GM21367 (cell line): ENCODE results near the gene NBPF1.
"Not testable (repeated sequence)": the region's sequence is repeated elsewhere in the genome, so short reads cannot be mapped to it uniquely, and the experiment has no call there.

ENCODE experiments used
- ATAC-seq: cut with Tn5 transposase; IDR thresholded peaks from one replicate; pipeline ENCODE4 v1.9.1; 2021; ENCODE audit not compliant: unreplicated experiment

Gene NBPF1

DNA sequence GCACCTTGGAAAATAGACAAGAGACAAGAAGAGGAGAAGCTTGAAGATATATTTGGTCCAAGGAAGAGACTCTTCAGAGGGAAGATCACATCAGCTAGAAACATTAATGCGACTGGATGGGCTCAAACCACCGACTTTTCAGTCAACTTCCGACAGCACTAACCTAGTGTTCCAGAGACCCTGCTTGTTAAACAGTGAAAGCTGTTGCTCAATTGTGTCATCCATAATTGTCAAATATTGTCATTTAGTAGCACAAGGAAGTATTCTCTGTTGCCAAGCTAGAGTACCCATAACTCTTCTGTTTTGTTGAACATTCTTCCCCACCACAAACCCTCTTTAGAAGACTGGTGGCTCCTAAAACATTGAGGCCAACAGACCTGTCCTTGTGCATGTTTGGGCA lies 56.3 kb downstream of the NBPF1 start:
- ATAC-seq = not testable (repeated sequence)

DNA sequence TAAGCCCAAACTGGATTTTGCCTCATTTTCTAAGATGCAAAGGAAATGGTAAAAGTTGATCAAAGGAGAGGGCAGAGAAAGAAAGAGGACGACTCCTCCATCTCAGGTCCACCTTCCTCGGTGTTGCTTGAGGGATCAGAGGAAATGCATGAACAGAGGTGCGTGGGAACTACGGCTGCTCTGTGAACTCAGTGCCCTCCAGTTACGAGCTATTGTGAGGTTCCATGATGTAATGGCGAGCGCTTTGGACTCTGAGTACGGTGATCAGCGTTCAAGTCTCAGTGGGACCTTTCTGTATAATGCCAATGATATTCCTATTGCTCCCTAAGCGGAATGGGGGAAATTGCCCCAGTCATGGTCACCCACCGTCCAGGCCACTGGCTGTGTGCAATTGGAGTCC lies 60.1 kb downstream of the NBPF1 start:
- ATAC-seq = not testable (repeated sequence)

DNA sequence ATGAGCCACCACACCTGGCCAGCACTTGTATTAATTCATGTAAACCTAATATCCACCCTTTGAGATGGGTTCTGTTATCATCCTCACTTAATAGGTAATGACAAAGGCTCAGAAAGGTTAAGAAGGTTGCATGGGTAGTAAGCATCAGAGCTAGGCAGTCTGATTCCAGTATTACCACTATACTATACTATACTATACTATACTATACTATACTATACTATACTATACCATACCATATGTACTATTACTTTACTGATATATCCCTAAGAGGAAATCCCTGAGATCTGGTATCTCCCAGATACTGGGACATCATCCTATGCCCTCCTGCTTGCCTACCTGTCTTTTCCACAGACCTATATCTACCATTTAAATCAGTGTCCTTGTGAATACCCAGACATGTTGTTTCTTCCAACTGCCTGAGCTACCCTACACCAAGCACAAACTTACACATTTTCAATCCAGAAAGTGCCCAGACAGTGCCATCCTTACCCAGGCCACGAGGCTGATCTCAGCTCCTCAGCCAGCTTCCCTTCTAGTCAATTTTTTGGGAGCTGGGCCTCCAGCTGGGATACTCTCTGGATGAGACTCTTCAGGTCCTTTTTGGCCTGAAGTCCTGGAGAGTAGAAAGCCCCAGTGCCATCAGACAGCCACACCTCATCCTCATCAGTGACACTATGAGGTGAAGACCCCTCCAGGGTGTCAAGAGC lies 63.0 kb downstream of the NBPF1 start:
- ATAC-seq = not testable (repeated sequence)

DNA sequence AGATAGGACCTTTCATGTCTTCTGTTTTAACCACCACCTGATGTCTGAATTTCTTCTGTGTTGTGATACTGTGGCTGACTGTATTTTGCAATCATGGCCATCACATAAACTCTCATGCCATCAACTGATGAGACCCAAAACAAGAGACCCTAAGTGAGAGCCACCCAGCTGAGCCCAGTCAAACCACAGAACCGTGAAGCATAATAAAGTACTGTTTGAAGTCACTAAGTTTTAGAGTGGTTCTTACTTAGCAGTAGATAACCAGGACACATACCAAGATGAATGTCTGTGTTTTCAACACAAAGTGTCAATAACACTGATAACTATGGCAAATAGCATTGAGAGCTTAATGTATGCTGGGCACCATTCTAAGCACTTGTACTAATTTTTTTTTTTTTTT lies 63.8 kb downstream of the NBPF1 start:
- ATAC-seq = not testable (repeated sequence)

DNA sequence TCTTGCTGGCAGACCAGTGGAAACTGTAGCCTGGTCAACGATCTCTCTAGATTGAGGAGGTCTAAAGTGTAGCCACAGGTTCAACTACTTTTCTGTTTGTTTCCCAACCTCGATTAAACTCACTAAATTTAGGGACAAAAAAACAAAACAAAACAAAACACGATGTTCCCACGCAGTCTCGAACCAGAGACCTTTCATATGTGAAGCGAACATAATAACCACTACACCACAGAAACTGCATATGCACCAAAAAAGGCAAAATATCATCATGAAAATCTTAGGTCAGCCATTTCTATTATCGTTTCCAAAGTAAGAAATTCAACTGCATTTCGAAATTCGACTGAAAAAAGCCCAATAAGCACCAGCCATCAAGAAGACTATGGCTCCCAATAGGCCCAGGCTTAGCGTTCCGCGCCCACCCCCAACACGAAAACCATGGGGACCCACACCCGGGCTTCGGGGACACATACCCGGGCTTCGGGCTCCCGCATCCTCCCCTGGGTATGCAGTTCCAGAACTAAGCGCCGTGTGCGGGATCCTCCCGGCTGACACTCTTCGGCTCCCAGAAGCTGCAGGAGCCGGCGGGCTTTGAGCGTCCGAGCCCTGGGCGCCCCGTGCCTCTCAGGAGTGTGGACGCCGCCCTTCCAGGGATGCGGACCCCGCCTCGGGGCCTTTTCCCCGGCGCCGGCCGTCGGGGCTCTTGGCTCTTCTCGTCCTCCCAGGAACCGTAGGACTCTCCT lies 65.7 kb downstream of the NBPF1 start:
- not testable (repeated sequence) for ATAC-seq

DNA sequence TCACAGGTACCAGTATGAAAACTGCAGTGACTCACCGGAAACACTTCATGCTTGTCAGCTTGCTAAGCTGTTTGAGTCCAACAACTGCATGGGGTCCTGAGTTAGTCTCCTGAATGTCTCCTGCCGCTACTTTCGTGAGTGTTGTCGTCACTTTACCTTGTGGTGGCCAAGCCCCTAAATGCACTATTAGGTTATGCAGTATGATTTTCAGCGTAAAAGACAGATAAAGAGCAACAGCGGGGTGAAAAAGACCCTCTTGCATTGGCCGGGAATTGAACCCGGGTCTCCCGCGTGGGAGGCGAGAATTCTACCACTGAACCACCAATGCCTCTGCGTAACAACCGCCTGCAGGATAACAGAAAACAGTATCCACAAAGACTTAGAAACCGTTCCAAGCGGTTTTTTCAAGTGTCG lies 67.7 kb downstream of the NBPF1 start:
- ATAC-seq = not testable (repeated sequence)

DNA sequence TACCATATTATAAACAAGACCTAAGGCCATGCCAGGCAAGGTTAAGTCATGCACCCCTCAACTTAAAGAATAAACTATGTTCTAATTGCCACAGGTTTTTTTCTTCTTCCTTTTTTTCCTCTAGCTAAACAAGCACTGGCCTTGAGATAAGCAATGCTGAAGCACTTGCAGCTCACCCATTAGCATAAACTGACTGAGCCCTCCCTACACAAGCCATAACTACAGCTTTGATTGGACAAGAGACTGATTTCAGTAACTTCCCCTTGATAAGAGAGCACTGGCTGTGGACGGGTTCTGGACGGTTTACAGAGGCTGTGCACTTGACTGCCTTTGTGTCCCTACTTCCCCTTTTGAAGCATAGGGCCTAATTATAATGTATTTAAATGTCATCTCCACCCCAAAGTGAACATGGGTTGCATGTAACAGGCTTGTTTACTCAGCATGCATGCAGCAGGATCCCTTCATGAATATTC lies 72.9 kb downstream of the NBPF1 start:
- ATAC-seq = not testable (repeated sequence)

DNA sequence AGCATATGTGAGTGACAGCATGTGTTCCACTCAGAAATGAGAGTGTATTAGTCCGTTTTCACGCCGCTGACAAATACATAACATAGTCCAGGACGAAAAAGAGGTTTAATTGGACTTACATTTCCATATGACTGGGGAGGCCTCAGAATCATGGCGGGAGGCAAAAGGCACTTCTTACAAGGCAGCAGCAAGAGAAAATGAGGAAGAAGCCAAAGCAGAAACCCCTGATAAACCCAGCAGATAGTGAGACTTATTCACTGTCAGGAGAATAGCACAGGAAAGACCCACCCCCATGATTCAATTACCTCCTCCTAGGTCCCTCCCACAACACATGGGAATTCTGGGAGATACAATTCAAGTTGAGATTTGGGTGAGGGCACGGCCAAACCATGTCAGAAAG lies 75.8 kb downstream of the NBPF1 start:
- ATAC-seq = not testable (repeated sequence)

DNA sequence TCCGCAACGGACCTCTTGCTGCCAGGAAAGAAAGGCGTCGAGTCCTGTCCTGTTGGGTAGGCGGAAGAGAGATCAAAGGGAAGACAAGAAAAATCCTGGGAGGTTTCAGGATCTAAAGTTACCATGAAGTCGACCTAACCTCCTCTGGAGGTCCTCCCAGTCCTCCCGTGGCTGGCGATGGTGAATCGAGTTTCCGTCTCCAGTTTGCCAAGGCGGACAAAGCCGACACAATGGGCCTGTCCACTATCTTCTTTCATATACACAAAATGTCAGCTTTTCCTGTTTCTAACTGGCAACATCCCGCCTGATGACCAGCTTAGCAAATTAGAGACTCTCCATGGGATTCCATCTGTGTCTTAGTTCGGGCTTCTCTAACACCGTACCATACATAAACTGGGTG lies 76.6 kb downstream of the NBPF1 start:
- ATAC-seq = not testable (repeated sequence)

DNA sequence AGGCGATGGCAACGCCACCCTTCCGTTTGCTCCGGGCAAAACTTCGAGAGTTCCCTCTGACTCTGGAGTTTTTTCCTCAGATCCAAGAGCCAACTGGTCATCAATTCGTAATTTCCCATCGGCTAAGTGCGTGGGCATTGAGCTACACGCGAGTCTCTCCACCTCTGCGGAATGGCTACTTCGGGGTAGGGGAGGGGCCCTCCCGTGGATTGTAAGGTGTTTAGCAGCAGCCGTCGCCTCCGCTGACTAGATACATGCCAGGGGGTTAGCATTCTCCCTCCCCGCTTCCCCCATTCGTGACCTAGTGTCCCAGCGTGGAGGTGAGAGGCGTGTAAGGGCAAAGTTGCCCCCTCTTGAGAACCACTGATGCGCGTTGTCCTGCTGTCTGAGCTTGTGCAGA lies 77.5 kb downstream of the NBPF1 start:
- not testable (repeated sequence) for ATAC-seq

DNA sequence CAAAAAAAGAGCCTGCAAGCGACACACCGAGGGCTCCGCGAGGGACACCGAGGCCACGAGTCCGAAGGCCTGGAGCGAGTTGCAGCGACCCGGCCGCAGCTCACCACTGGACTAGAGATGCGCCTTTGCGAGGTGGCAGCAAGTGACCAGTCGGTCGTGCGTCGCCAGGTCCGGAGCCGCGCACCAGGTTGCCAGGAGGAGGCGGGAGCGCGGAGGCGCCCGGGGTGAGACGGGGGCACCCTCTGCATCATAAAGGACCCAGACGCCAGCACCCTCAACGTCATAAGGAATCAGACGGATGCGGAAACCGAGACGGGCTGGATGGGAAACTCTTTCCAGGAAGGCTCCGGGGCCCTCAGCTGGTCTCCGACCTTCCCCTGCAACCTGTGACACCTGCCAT lies 77.9 kb downstream of the NBPF1 start:
- not testable (repeated sequence) for ATAC-seq

DNA sequence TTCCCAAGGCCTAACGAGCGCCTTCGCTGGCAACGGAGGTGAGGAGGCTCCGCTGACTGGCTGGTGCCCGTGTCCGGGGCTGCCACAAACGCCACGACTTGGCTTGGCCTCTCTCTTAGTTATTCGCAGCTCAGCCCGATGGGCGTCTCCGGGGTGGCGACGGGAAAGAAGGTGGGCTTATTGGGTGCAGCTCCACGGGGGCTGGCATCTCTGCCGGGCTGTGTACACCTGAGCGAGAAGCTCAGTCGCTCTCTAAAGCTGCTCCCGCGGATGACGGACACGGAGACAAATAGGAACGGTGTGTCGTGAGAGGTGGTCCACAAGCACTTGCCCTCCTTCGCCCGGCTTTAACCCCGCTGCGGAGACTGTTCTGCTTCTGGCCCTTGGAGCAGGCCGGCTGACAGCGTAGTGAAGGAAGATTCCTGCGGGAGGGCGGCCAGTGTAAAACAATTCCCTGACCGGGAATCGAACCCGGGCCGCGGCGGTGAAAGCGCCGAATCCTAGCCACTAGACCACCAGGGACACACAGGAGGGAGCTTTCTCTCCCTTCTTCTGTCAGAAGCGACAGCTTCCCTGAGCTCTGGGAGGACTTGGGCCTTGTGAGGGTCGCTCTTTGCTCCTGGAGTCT lies 78.4 kb downstream of the NBPF1 start:
- not testable (repeated sequence) for ATAC-seq

DNA sequence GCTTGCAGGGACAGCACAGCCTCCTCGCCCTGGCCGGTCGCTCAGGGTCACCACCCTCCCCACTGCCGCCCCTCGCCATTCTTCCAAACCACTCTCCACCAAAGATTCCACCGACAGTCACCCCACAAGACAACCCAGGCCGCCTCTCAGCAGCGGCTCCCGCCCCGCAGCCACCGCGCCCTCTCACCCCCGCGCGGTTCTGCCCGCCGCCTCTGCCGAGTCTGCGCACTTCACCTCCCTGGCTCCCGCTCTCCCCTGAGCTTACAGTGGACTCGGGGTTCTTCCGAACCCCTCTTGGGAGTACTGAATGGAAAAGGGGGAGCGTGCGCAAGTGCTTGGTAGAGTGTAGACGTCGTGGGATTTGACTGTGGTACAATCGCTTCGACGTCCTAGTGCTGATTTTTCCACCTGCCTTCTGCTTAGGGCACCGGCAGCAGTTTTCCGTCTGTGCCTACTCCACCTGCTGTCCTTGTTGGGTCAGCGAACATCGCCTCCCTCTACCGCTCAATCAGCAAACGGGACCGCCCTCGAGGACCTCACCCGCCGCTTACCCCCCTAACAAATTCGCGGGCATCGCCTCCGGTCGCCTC lies 79.0 kb downstream of the NBPF1 start:
- not testable (repeated sequence) for ATAC-seq

DNA sequence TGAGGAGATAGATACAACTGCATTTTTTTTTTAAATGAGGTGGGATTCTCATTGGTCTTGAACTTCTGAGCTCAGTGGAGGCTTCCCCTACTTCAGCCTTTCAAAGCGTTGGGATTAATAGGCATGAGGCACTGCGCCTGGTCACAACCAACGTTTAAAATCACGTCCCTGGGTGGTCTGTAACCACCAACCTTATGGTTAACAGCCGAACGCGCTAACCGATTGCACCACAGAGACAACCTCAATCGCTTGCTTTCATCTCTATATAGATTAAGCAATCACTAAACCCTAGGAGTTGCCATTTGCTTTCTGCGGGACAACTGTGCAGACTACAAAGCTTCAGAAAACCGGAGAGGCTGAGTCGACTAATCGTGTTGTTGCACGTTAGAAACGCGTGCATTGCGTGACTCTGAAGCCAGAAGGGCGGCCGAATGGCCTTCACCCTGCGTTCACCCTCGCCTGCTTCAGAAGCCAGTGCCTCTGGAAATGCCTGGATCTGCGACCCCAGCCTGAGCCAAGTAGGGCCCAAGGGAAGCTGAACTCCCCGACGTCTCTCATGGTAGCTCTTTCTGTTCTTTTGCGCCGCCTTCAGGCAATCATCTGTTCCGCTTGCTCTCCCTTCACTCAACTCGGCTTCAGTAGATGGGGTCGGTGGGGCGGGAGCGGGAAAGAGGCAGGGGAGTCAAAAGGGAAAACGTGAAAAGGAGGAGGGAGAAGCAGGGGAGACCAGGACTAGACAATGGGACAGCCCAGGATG lies 81.0 kb downstream of the NBPF1 start:
- ATAC-seq = not testable (repeated sequence)

DNA sequence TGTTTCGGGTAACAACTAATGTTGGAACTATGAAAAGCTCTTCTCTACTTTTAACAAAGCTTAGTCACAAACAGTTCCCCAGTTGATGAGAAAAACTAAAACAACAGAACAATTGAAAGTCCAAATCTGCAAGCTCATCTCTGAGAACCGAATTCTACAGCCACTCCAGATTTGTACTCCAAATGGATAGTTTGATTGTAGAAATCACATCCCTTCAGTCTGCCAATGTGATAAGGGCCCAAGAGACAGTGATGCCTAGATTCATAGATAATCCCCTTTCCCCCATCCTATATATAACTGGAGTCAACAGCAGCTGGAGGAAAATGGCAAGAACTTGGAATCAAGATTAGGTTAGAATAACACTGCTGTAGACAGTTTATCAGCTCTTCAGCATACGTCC lies 85.0 kb downstream of the NBPF1 start:
- ATAC-seq = not testable (repeated sequence)

DNA sequence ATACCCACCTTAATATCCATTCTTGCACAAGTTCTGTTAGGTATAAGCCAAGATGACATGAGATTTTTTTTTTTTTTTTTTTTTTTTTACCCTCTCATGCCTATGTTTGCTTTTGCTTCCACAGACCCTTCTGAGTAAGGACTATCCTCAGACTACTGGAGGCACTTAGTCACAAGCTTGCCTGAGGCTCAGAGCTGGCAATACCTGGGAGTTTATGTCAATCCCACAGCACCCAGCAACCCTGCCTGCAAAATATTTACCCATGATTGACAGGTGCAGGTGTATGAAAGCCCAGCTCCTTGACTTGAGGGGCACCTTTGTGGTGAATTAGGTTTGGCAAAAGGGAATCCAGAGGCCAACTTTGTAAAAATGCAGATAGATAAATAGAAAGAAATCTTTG lies 87.6 kb downstream of the NBPF1 start:
- ATAC-seq = not testable (repeated sequence)

DNA sequence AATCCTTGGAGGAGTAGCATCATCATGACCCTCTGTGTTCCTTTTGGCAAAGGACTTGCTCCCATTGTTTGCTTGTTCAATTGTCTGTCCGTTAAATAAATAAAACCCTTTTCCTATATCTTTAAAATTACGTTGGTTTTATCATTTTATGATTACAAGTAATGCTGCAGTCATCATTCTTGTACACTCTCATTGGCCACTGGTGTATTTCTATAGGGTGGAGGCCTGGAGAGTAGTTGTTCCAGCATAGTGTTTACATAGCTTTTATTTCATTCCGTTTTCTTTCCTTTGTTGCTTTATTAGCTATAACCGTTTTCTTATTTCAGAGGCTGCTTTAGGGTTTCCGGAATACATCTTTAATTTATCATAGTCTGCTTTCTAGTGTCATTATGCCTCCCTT lies 91.7 kb downstream of the NBPF1 start:
- not testable (repeated sequence) for ATAC-seq

DNA sequence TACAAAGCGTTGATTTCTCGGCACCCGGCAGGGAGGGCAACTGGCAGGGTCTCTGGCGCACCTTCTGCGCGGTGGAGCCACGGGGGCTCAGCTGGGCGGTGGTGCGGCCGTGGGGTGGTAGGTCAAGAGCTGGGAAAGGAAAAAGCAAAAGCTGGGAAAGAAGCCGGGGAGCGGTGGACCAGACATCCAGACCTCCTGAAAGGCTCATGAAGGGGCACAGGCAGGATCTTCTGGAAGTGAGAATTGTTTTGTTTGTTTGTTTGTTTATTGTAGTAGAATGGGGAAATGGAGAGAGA lies 92.1 kb downstream of the NBPF1 start:
- ATAC-seq = no peak

DNA sequence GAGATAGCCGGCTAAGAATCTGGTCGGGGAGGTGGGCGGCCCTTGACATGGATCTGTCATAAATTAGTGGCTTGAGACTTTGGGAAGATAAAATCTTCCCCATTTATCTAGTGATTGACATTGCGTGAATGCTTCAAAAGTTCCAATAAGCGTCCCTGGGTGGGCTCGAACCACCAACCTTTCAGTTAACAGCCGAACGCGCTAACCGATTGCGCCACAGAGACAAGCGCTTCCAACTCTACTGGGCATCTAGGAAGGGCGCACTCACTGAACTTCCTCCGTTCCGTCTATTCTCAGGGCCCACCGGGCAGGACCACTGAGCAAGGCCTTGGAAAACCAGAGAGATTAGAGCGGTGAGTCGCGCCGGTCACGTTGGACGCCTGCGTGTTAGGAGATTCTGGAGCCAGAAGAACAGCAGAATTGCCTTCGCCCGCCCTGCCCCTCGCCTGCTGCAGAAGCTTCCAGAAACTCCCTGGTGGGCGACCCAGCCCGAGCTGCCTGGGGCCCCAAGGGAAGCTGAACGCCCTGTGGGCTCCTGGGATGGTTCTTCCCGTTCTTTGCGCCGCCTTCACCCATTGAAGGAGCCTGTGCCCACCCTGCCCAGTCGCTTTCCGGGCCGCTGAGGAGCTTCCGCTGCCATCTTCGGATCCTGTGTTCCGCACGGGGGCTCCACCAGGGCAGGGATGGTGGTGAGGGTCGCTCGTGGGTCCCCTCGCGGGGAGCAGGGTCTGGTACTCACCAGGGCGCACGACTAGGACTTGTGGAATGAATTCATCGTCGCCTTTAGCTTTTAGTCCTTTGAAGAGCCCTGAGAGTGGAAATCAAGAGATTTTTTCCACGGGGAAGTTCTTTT lies 92.7 kb downstream of the NBPF1 start:
- not testable (repeated sequence) for ATAC-seq
